ENCODE data around the gene OGFR.

Gene OGFR

DNA sequence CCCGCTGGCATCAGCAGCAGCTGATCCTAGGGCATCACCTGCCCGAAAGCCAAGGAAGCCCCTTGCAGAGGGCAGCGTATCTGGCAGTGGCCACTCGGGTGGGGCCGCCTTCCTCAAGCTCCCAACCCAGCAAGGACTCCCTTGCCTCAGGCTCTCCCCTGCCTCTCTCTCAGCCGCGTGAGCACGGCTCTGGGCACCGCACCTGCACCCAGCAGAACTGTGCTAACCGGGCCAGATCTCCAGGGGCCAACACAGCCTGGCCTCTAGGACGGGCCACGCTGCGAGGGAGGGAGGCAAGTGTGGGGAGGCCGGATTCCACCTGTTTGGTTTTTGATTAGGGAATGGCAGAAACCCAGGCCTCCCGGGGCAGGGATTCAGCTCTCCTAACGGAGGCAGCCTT lies 20.1 kb upstream of the OGFR start:
- Mint-ChIP-seq H3K4me3 (no peak overlapping the region), H3K27me3 (no peaks in the 10 kb centered on the region)

DNA sequence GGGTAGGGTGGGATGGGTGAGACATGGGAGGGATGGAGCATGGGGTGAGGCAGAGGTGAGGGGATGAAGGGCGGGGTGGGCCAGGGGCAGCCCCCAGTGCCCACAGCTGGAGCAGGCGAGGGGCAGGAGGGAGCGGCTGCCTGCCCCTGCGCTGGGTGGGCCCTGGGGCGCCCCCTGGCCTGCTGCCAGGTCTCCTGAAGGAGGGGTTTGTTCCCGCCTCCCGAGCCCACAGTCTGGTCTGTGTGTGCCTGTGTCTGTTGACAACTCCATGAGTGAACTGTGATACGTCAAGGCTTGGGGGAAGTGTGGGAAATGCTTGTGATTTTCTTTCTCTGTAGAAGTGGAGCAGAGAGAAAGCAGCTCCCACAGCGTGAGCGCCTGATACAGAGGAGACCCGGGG lies 19.2 kb upstream of the OGFR start:
- no peak overlapping the region for H3K27ac Mint-ChIP-seq
- peaks cover 0 to 4% of the 10 kb centered on the region in 2 donors for H3K9me3 Mint-ChIP-seq
- no peaks in the 10 kb centered on the region for H3K36me3 Mint-ChIP-seq
- no peak for DNase-seq
- H3K4me3 Mint-ChIP-seq, result no peak overlapping the region
- ATAC-seq (replicated peaks), result no peak
- H3K4me1 Mint-ChIP-seq, result peaks cover 6 to 12% of the 10 kb centered on the region in 2 donors
- H3K27me3 Mint-ChIP-seq, result no peaks in the 10 kb centered on the region

More for the DNA sequence above, 20.1 kb upstream of the OGFR start:
- H3K27ac Mint-ChIP-seq, result no peak overlapping the region
- ATAC-seq (replicated peaks), result no peak
- no peaks in the 10 kb centered on the region for H3K36me3 Mint-ChIP-seq
- no peak for DNase-seq
- peaks cover 0 to 4% of the 10 kb centered on the region in 2 donors for H3K9me3 Mint-ChIP-seq
- H3K4me1 Mint-ChIP-seq, result peaks cover 6 to 12% of the 10 kb centered on the region in 2 donors

DNA sequence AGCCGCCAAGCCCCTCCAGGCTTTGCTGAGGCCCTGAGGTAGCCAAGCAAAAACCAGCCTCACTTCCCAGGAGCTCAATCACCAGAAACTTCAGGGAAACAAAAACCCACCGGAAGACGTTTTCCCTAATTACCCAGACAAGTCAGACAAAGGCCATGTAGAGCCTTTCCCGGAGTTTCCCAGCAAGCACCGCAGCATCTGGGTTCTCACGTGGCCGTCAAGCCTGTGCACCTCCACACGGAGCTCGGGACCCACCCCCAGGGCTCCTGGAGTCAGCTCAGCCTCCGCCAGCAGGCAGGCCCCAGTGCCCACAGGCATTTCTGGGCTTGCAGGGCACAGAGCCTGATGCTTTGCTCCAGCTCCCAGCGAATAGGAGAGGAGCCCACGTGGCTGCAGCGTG lies 18.5 kb upstream of the OGFR start:
- Mint-ChIP-seq H3K36me3 (no peaks in the 10 kb centered on the region), H3K9me3 (peaks cover 0 to 4% of the 10 kb centered on the region in 2 donors), H3K4me3 (no peak overlapping the region), H3K4me1 (peaks cover 7 to 12% of the 10 kb centered on the region in 2 donors), H3K27ac (no peak overlapping the region), H3K27me3 (no peaks in the 10 kb centered on the region)
- no peak for ATAC-seq (replicated peaks)
- DNase-seq, result no peak

DNA sequence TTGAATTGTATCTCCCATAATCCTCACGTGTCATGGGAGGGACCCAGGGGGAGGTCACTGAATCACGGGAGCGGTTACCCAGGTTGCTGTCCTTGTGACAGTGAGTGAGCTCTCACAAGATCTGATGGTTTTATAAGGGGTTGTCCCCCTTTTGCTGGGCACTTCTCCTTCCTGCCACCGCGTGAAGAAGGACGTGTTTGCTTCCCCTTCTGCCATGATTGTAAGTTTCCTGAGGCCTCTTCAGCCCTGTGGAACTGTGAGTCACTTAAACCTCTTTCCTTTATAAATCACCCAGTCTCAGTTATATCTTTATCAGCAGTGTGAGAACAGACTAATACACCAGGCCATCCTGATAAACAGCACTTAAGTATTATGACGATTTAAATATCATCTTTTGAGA lies 17.3 kb upstream of the OGFR start:
- H3K36me3 Mint-ChIP-seq, result no peaks in the 10 kb centered on the region
- H3K27me3 Mint-ChIP-seq, result no peaks in the 10 kb centered on the region
- H3K4me1 Mint-ChIP-seq, result peaks cover 14 to 17% of the 10 kb centered on the region in 2 donors
- no peak for ATAC-seq (replicated peaks)
- H3K27ac Mint-ChIP-seq, result peak overlapping the region; percentile 51
- no peak for DNase-seq
- peaks cover 0 to 4% of the 10 kb centered on the region in 2 donors for H3K9me3 Mint-ChIP-seq
- no peak overlapping the region for H3K4me3 Mint-ChIP-seq

DNA sequence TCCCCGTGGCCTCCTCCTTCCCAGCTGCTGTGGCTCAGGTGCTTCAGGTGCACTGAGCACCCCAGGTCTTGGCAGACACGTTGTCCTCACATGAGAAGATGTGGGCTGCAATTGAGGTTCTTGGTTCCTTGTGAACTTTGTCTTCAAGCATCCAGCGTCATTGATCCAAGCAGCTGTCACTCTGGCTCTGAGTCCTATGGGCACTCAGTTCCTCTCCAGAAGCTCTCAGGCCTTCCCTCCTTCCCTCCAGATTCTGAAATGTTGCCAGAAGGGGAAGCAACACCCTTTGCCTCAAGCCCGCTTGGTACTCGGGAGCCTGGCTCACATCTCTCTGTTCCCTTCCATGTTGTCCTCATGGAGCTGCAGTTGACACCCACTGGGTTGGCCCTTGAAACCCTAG lies 16.8 kb upstream of the OGFR start:
- H3K27me3 Mint-ChIP-seq, result no peaks in the 10 kb centered on the region
- ATAC-seq (replicated peaks) (no peak), DNase-seq (no peak)
- peaks cover 0 to 4% of the 10 kb centered on the region in 2 donors for H3K9me3 Mint-ChIP-seq
- peak overlapping the region; percentile 43 for H3K27ac Mint-ChIP-seq
- H3K36me3 Mint-ChIP-seq, result no peaks in the 10 kb centered on the region
- peaks cover 15 to 17% of the 10 kb centered on the region in 2 donors for H3K4me1 Mint-ChIP-seq
- no peak overlapping the region for H3K4me3 Mint-ChIP-seq

DNA sequence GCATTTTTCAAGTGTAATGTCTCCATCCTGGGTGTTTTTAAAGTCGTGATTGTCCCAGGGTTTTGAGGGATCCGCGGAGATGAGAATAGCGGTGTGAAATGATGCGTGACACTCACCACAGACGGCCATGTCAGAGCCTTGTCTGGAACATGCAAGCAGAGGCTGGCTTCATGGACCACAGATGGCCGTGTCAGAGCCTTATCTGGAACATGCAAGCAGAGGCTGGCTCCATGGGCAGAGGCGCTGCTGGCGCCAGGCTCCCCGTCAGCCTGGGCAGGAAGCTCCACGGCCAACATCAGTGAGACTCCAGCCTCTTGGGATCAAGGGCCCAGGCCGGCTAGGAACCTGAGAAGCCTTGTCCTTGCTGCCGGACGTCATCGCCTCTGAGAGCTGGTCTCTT lies 16.0 kb upstream of the OGFR start:
- Mint-ChIP-seq H3K9me3 (peaks cover 0 to 4% of the 10 kb centered on the region in 2 donors), H3K4me3 (no peak overlapping the region), H3K27ac (no peak overlapping the region), H3K27me3 (no peaks in the 10 kb centered on the region), H3K4me1 (peaks cover 19 to 25% of the 10 kb centered on the region in 2 donors), H3K36me3 (no peaks in the 10 kb centered on the region)
- DNase-seq (no peak), ATAC-seq (replicated peaks) (no peak)

DNA sequence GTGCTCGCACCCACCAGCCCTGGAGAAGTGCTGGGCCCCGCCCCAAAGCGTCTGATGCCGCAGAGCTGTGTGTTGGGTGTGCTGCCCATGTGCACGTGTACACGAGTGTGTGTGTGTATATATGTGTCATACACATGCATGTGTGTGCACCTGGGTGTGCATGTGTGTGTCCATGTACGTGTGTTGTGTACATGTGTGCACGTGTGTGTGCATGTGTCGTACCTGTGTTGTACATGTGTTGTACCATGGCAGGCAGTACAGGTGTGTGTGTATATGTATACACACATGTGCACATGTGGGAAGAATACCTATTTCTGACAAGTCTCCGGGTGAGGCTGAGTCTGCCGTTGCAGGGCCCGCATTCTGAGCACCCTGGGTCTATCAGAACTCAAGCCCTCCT lies 14.6 kb upstream of the OGFR start:
- H3K9me3 Mint-ChIP-seq, result peaks cover 0 to 4% of the 10 kb centered on the region in 2 donors
- no peaks in the 10 kb centered on the region for H3K36me3 Mint-ChIP-seq
- H3K4me3 Mint-ChIP-seq, result no peak overlapping the region
- no peak overlapping the region for H3K27ac Mint-ChIP-seq
- no peaks in the 10 kb centered on the region for H3K27me3 Mint-ChIP-seq
- ATAC-seq (replicated peaks) (no peak), DNase-seq (no peak)
- H3K4me1 Mint-ChIP-seq, result peaks cover 25 to 34% of the 10 kb centered on the region in 2 donors

DNA sequence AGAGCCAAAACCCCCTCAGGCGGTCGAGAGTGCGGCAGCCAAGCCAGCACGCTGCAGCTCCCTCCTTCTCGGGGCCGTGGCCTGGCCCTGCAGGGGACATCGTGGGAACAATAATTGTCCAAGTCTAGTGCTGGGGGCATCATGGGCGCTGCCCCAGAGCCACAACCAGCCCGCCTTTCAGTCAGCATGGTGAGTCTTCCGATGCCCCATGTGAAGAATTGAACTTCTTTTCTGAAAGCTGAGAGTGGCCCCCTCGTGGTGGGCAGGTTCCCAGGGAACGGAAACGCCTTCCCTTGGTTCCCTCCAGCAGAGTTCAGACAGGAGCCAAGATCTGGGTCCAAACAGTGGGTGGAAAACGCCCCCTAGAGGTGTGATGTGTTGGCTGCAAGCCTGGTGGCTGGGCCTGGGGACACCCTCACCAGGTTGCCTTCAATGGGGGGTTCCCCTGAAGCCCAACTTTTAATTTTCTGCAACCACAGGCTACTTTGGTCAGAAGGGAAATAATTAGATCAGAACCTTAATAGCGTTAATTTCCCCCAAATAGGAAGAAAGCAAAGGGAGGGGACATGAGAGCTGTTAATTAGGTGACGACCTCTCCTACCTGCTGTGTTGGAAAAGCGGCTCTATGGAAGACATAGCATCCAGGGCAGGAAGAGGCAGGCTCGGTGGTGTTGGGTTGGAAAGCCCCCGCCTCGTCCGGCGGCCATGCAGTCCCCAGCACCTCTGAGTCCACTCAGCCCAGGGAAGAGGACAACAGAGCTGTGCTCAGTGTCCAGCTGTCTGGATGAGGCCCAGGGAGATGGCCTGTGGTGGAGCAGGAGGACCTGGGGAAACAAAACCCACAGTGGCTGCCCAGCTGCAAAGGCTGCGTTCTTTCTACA lies 13.1 kb upstream of the OGFR start:
- Mint-ChIP-seq H3K9me3 (peaks cover 0 to 4% of the 10 kb centered on the region in 2 donors), H3K36me3 (no peaks in the 10 kb centered on the region), H3K4me3 (no peak overlapping the region), H3K27ac (no peak overlapping the region), H3K4me1 (peaks cover 26 to 45% of the 10 kb centered on the region in 2 donors), H3K27me3 (no peaks in the 10 kb centered on the region)
- peak; percentile 73 for DNase-seq
- ATAC-seq (replicated peaks), result peak; percentile 23 to 35

DNA sequence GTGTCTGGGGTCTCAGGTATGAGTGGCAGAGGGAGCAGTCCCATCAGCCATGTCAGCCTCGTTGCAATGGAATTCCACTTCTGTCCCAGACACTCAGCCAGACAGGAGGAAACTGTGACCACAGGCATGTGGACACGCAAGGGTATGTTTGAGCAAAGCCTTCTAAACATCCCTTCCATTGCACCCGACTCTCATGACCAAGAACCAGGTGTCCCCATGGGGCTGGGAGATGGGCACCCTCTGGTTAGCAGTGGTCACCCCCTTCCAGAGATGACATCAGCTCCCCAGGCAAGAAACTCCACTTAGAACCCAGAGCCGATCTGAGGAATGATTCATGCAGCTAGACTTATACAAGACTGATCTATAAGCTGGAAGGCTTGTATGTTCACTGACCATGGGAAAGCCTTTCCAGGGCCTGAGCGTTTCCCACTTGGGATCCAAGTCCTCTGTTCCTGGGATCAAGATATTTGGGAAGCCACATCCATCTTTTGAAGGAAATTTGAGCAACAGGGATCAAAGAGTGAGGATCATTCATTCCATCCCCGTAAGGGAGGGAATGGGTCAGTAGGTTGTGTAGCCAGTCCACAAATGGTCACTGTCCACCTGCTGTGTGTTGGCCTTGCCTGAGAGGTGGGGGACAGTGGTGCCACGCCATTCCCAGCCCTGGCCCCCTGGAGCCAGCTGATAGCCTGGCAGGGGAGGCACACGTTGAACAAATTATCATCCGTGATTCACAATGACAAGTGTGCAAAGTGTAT lies 12.3 kb upstream of the OGFR start:
- ATAC-seq (replicated peaks) (no peak), DNase-seq (no peak)
- H3K36me3 Mint-ChIP-seq, result no peaks in the 10 kb centered on the region
- H3K4me1 Mint-ChIP-seq, result peaks cover 27 to 48% of the 10 kb centered on the region in 2 donors
- H3K4me3 Mint-ChIP-seq, result no peak overlapping the region
- H3K9me3 Mint-ChIP-seq, result peaks cover 0 to 4% of the 10 kb centered on the region in 2 donors
- no peaks in the 10 kb centered on the region for H3K27me3 Mint-ChIP-seq
- no peak overlapping the region for H3K27ac Mint-ChIP-seq

DNA sequence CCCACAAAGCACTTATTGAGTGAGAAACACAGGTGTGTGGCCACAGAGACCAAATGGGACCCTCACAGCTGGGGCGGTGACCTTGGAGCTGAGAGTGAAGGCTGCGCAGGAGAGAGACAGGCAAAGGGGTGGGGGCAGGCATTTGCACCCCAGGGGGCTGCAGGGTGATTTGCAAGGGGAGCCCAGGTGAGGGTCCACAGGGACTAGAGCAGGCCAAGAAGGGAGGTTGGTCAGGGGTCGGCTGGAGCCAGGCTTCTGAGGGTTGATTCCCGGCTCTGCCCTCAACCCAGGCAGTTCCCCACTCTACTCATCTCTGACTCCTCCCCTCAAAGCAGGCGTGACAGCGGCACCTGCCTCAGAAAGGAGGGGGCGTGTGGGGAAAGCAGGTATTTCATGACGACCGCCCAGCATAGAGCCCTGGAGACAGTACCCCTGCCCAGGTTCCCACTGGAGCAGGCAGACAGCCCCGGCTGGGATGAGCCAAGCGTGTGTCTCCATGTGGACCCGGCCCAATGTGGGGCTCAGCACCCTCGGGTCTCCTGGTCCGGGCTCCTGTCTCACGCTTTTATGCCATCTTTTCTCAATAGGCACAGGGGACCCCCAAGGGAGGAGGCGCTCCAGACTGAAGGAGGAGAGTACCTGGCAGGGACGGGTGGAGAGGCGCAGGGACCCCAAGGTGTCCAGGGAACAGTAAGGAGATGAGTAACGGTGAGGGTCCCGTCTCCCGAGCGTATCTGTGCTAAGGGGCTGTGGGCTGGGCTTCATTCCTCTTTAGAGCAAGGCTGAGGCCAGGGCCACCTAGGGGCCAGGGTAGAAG lies 11.5 kb upstream of the OGFR start:
- peak overlapping the region; percentile 63 to 71 for H3K4me3 Mint-ChIP-seq
- peak overlapping the region; percentile 91 for H3K27ac Mint-ChIP-seq
- DNase-seq (no peak), ATAC-seq (replicated peaks) (no peak)
- peaks cover 29 to 53% of the 10 kb centered on the region in 2 donors for H3K4me1 Mint-ChIP-seq
- peaks cover 3 to 5% of the 10 kb centered on the region in 2 donors for H3K36me3 Mint-ChIP-seq
- no peaks in the 10 kb centered on the region for H3K27me3 Mint-ChIP-seq
- no peaks in the 10 kb centered on the region for H3K9me3 Mint-ChIP-seq

DNA sequence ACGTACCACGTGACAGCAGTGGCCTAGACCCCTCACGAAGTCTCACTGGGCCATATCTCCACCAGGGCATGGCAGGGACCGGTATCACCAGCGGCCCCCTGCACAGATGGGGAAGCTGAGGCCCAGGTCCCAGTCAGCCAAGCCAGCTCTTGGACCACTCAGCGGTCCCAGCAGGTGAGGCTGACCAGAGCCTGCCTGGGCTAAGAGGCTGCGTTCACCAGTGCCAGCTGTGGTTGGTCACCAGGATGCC lies 11.0 kb upstream of the OGFR start:
- Mint-ChIP-seq H3K4me1 (peaks cover 34 to 57% of the 10 kb centered on the region in 2 donors), H3K36me3 (peaks cover 4 to 11% of the 10 kb centered on the region in 2 donors), H3K4me3 (peak overlapping the region; percentile 63 to 71), H3K27ac (peak overlapping the region; percentile 91), H3K27me3 (no peaks in the 10 kb centered on the region), H3K9me3 (no peaks in the 10 kb centered on the region)
- no peak for DNase-seq
- no peak for ATAC-seq (replicated peaks)

DNA sequence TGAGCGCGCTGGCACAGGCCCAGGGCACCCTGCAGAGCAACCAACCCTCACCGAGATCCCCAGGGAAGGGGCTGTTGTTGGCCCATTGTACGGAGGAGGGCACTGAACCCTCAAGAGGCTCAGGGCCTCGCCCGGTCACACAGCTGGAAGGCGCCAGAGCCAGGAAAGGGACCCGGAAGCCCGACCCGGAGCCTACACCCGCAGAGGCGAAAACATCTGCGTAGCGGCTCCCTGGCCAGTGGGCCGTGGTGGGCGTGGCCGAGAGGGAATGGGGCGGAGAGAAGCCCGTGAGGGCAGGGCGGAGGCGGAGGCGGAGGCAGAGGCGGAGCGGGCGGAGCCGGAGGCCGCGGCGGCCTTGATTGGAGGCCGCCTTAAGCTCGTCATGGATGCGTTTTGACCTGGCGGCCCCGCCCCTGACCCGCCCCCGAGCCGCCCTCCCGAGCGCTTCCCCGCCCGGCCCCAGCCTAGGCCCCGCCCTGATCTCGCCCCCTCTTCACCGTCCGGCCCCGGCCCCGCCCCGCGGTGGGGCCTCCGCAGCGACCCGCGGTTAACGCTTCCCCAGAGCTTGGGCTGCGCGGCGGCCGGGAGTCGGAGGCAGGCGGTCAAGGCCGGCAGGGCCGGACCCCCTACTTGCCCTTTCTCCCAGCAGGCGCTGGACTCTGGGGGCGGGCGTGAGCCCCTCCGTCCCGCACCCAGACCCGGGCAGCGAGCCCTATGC lies 10.5 kb upstream of the OGFR start:
- peak overlapping the region; percentile 91 for H3K27ac Mint-ChIP-seq
- no peaks in the 10 kb centered on the region for H3K27me3 Mint-ChIP-seq
- peaks cover 36 to 60% of the 10 kb centered on the region in 2 donors for H3K4me1 Mint-ChIP-seq
- H3K4me3 Mint-ChIP-seq, result peak overlapping the region; percentile 84 to 88
- no peaks in the 10 kb centered on the region for H3K9me3 Mint-ChIP-seq
- DNase-seq (peak; percentile 97), ATAC-seq (replicated peaks) (peak; percentile 79 to 80)
- H3K36me3 Mint-ChIP-seq, result peaks cover 6 to 15% of the 10 kb centered on the region in 2 donors

DNA sequence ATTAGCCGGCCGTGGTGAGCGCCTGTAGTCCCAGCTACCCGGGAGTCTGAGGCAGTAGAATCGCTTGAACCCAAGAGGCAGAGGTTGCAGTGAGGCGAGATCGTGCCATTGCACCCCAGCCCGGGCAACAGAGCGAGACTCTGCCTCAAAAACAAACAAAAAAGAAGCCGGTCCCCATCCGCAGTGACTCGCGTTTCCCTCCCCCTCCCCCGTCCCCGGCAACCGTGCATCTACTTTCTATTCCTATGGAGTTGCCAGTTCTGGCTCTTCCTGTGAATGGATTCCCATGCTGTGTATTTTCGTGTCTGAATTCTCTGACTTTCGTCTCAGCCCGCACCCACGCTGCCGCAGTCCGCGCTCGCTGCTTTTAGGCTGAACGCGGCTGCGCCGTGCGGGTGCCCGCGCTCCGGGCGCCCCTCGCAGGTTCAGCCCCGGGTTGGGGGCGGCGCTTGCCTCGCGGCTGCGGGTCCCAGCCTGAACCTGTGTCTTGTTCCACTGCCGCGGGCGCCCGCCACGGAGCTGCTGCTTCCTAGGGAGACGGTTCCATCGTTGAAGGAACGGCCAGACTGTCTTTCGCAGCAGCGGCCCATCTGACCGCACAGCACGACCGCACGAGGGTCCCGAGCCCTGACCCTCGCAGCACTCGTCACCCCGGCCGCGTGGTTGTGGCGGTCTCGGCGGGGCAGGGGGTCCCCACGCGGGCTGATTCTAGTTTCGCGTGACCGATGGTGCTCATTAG lies 9.4 kb upstream of the OGFR start:
- Mint-ChIP-seq H3K9me3 (no peaks in the 10 kb centered on the region), H3K4me1 (peaks cover 36 to 61% of the 10 kb centered on the region in 2 donors), H3K27ac (peak overlapping the region; percentile 92), H3K27me3 (no peaks in the 10 kb centered on the region), H3K4me3 (peak overlapping the region; percentile 84 to 88), H3K36me3 (peaks cover 14 to 23% of the 10 kb centered on the region in 2 donors)
- DNase-seq (peak; percentile 43), ATAC-seq (replicated peaks) (peak in 1 of 2 donors; percentile 5)
